ENCODE results near the gene PTRH2.

Gene PTRH2

DNA sequence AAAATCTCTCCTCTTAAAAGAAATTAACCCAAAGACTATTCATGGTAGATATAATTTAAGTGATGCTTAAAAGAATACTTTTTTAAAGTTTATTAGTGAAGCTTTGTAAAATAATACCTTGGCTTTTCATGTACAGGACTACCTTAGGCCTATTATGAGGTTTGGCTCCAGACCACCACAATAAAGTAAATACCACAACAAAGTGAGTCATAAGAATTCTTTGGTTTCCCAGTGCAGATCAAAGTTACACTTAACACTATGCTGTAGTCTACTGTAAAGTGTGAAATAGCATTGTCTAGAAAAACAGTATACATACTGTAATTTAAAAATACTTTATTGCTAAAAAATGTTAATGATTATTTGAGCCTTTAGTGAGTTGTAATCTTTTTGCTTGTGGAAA, 55.9 kb downstream of the PTRH2 start:
- H3K27ac ChIP-seq, result no peak overlapping the region
- TF ChIP-seq, protein P1, sequence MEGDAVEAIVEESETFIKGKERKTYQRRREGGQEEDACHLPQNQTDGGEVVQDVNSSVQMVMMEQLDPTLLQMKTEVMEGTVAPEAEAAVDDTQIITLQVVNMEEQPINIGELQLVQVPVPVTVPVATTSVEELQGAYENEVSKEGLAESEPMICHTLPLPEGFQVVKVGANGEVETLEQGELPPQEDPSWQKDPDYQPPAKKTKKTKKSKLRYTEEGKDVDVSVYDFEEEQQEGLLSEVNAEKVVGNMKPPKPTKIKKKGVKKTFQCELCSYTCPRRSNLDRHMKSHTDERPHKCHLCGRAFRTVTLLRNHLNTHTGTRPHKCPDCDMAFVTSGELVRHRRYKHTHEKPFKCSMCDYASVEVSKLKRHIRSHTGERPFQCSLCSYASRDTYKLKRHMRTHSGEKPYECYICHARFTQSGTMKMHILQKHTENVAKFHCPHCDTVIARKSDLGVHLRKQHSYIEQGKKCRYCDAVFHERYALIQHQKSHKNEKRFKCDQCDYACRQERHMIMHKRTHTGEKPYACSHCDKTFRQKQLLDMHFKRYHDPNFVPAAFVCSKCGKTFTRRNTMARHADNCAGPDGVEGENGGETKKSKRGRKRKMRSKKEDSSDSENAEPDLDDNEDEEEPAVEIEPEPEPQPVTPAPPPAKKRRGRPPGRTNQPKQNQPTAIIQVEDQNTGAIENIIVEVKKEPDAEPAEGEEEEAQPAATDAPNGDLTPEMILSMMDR (IDR thresholded peaks at IDR 0.05), result no peak
- no peak for TF ChIP-seq ZFX (IDR thresholded peaks at IDR 0.05; ENCODE audit: borderline replicate concordance)

DNA sequence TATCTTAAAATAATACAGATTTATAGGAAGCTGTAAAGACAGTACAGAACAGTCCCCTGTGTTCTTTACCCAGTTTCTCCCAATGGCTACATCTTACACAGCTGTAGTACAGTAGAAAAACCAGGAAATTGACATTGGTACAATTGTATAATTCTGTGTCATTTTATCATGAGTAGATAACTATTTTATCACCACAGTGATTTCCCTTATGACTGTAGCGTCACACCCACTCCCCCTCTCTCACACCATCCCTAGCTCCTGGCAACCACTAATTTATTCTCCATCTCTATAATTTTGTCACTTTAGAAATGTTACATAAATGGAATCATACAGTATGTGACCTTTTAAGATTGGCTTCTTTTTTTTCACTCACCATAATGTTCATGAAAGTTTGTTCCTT, 56.6 kb downstream of the PTRH2 start:
- no peak overlapping the region for H3K27ac ChIP-seq
- no peak for TF ChIP-seq ZFX (IDR thresholded peaks at IDR 0.05; ENCODE audit: borderline replicate concordance)
- TF ChIP-seq, protein P1 (IDR thresholded peaks at IDR 0.05), result no peak

DNA sequence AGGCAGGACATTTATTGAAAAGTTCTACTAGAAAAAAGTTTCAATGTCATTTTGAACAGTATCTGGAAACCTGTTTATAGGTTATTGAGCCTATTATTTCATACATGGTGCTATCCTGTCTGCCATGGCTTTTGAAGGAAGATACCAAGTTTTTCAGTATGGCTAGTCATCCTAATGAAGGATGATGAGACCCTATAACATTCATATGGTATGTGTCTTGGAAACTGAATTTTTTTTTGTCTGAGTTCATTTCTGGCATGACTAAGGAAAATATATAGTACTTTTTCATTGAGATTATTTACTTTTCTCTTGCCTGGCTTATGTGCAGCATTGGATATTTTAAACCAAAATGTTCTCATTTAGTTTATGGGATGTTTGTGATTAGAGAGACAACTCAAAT, 57.3 kb downstream of the PTRH2 start:
- TF ChIP-seq ZFX (IDR thresholded peaks at IDR 0.05; ENCODE audit: borderline replicate concordance), result no peak
- TF ChIP-seq, protein P1 (IDR thresholded peaks at IDR 0.05), result no peak
- no peak overlapping the region for H3K27ac ChIP-seq
